HS-5 (cell line): ENCODE data around the gene LONRF3.
"Not testable (repeated sequence)": the region's sequence is repeated elsewhere in the genome, so short reads cannot be mapped to it uniquely, and the experiment has no call there.

Source experiments
- DNase-seq: peaks from one replicate; pipeline ENCODE4 v3.0.0-alpha.2; 2012; ENCODE audit warnings: low read depth

LONRF3 gene

DNA sequence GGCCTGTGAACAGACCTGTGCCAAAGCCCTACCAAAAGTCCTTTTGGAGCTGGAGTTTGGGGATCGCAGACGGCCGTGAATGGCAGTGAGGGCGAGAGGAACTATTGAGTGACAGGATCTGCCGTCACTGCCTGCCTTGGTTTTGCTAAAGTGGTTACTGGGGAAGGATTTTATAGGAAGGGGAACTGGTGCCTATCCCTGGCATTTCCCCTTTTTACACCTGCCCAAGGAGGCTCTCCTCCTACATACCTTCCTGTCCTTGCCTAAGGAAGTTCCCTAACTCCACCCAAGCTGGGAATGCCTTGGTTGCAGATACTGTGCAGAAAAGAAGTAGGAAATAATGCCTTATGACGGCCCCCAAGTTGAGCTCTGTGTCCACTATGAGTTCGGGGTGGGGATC lies 14.5 kb downstream of the LONRF3 start:
- no peak for DNase-seq

DNA sequence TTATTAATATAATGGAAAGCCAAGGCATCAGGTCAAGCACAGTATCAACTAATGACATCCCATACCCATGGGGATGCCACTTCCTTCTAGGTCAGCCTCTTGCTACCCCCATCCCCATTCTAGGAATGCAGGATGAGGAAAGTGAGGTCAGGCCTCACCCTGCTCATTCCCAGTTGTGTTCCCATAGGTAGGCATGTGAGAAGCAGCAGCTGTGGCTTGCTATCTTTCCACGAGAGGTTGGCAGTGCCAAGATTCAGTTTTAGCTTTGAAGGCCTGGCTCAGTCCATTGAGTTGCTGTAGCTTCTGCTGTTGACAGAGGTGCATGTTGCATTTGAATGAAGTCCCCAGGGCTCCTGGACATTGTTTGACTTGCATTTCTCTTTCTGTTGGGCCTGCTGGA lies 15.5 kb downstream of the LONRF3 start:
- DNase-seq: no peak

DNA sequence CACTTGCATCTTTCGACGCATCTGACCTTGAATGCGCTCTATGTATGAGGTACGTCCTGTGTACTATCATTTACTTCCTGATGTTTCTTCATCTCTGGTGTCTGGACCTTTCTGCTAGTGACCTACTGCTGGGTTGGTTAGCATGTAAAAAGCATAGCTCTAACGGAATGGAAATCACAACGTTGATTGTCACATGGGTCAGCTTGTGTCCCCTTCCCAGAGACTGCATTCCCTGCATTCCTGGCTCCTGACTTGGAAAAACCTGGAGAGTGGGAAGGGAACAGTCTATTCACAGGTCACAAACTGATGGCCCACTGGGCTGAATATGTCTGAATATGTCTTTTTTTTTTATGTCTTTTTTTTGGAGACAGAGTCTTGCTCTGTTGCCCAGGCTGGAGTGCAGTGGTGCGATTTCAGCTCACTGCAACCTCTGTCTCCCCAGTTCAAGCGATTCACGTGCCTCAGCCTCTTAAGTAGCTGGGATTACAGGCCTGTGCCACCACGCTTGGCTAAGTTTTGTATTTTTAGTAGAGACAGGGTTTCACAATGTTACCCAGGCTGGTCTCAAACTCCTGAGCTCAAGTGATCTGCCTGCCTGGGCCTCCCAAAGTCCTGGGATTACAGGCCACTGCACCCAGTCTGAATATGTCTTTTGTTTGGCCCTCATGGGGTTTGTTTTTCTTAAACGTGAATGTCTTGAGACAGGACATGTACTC lies 16.3 kb downstream of the LONRF3 start:
- no peak for DNase-seq

DNA sequence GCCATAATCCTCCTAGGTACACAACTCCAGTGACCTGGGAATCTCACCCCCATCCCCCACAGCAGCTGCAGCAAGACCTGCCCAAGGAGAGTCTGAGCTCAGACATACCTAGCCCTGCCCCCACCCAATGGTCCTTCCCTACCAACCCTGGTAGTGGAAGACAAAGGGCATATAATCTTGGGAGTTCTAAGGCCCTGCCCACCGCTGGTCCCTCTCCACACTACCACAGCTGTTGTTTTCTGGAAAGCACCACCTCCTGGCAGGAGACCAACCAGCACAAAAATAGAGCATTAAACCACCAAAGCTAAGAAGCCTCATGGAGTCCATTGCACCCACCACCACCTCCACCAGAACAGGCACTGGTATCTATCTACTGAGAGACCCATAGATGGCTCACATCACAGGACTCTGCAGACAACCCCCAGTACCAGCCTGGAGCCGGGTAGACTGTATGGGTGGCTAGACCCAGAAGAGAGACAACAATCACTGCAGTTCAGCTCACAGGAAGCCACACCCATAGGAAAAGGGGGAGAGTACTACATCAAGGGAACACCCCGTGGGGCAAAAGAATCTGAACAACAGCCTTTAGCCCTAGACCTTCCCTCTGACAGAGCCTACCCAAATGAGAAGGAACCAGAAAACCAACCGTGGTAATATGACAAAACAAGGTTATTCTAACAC lies 18.2 kb downstream of the LONRF3 start:
- DNase-seq: not testable (repeated sequence)

DNA sequence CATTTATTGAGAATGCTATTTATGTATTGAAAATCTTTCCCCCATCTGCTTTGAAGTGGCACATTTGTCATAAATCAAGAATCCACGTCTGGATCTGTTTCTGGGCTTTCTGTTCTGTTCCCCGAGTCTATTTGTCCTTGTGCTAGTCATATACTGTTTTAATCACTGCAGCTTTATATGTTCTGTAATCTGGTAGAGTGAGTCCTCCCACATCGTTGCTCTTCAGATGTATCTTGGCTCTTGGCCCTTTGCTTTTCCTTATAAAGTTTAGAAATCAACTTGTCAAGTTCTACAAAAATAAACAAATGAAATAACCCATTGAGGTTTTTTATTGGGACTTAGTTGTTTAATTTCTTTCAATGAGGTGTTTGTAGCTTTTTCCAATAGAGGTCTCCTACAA lies 29.0 kb downstream of the LONRF3 start:
- DNase-seq: no peak

DNA sequence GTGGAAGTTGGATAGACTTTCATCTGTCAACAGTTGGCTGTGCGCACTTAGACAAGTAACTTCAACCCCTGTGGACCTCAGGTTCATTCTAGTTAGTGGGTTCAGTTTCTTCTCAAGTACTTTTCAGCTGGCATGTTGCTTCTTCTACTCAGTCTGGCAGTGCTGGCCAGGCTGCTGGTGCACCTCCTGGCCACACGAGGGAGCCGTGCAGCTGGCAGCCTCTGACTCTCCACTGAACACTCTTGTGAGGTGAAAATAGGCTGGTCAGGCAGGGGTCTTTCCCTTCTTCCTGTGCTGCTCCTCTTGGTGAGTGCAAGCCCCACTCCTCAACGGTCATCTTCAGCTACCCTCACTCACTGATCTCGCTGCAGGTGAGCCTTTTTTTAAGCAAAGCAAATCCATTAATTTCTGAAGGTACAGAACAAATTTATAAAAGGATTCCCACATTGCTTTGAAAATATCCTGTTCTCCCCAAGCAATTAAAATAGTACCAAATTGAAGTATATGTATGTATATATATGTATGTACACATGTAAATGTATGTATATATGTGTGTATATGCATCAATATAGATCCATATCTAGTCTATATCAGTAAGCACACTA lies 30.6 kb downstream of the LONRF3 start:
- no peak for DNase-seq

DNA sequence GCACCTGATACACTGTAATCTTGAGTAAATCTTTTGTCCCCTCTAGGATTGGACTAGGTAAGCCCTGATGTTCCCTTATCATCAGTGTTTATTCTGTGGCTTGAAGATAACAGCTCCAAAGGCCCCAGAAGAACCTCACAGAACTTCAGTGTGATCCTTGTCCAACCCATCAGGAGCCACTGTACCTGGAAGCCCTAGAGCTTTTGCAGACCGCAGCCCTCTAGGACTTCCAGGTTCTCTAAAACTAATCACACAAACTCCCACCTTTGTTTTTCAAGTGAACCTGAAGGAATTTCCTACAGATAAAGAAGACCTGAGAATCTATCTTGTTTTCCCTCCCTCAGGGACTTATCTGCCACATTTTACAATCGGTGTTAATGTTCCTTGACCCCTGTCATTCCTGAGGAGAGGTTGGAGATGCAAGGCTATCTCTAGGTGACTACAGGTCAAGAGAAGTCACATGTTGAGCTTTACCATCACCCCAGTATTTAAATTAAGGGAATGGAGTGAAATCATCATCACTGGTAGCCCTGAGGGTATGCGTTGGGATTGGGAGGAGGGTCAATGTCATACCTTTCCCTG lies 32.9 kb downstream of the LONRF3 start:
- DNase-seq: no peak

DNA sequence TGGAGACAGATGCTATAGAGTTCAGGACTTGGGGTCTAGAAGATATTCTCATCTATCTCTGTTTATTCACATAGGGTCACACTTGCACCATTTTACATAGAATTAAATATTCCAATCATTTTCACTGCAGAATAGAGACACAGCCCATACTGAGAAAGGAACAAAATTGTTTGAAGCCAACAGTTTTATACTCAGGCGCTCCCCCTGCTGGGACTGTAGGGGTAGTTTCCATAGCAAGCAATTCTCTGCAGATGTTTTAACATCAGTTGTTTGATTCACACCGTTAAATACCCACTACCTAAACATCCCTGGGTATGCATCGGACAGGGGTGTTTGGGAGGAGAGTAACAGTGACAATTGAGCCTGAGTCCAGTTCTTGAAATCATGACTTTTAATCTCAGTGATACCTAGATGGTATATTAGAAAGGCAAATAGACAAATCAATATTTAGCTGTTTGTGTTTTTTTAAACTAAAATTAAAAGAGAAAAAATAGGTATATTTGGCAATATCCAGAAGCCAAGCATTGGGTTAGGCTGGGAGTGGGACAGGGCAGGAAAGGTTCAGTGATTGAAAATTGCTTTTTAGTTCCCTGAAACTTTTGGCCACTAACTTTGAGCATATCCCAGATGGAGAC lies 33.8 kb downstream of the LONRF3 start:
- no peak for DNase-seq

DNA sequence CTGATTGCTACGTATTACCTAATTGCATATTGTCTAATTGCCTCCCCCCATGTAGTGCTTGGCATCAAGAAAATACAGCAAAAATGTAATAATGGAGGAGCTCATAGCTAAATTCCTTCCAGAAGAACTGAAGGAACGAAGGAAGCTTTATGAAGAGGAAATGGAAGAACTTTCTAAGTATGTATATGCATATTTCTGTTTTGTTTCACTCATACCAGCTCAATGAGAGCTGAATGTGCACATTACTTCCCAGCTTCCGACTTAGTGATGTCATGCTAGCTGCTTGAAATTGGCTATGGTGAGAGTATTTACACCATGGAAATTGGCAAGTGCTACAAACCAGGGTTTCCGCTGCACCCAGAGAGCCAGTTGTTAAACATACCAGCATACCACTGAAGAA lies 34.7 kb downstream of the LONRF3 start:
- no peak for DNase-seq

DNA sequence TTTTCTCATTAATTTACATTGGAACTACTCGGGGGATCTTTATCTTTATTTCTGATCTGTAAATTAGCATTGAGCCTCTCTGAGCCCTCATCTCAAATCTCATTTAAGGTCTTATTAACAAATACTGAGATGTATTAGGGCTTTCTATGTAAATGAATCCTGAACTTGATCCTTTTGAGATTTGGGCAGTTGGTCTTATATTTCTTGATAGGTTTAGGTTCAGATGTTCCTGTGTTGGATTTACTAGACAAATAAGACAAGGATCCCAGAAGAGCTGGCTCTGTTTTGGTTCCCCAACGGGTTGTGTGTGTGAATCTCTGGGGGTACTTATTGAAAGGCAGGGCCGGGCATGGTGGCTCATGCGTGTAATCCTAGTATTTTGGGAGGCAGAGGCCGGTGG lies 36.1 kb downstream of the LONRF3 start:
- DNase-seq: no peak

DNA sequence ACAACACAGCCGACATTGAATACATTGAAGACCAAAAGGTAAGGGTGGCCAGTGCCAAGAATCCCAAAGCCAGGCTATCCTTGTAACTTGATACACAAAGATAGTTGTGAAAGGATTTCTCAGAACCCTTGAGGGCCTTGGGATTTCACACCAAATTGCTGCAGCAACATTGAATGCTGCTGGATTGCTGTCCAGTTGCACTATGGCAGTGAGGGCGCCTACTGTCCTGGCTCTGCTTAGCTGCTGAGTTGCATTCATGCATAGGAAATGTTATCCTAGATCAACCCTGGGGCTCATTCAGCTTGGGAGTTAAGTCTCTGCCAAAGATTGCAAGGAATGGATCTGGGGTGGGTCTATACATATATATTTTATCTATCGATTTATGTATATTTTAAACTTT lies 38.7 kb downstream of the LONRF3 start:
- DNase-seq: no peak

DNA sequence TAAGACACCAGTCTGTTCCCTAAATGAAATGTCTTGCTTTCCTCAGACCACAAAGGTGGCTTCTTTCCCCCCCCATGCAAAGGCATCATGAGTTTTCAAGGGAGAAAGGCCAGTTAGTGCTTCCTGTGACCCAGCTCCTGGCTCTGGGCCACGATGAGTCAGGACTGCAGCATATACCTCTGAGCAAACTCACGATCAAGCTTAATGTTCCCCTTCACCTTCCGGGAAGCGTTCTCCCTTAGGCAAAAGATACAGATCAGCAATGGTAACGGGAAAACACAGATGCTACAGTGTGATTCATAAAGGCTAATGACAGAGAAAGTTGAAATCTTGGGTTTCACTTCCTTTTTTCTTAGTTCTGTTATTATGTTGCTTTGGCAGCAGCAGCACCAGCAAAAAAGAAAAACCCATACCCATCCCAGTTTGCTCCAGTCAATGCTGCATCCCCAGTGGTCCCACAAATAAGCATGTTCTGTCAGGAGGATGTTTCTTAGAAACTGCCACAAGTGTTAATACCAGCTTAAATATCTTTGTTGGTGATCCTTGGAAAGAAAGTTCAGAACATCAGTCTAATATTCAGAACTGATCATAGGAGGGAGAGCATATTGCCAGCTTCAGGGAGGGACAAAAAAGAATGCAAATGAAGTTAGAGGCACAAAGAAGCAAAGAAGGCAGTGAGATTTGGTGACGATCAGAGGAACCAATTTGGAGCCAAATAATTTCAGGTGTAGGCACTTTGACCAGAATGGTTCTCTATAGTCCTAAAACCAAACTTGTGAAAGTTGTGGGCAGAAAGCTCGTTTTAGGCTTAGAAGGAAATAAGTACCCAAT lies 41.2 kb downstream of the LONRF3 start:
- peak; percentile 72 for DNase-seq

DNA sequence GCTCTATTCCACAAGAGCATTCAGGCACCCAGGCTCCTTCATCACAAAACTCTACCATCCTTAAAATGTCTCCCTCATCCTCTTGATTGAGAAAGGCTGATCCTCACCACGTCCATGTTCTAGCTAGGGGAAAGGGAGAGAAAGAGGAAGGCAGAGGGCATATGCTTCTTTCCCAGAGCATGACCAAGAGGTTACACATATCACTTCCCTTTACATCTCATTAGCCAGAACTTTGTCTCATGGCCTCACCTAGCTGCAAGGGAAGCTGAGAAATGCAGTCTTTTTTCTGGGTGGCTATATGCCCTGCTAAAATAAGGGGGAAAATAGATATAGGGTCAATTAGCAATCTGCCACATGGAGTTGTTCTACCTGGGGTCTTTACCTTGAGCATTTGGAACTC lies 42.7 kb downstream of the LONRF3 start:
- no peak for DNase-seq

DNA sequence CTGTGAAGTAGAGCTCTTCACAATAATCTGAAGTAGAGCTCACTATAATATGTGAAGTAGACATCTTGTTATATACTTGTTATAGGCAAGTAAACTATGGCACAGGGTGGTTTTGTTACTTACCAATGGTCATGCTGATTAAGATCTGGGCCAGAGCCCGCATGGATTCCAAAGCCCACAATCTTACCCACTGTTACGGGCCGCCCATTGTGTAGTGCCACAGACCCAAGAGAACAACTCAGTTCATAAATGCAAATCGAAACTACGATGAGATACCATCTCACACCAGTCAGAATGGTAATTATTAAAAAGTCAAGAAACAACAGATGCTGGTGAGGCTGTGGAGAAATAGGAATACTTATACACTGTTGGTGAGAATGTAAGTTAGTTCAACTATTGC lies 51.5 kb downstream of the LONRF3 start:
- no peak for DNase-seq

DNA sequence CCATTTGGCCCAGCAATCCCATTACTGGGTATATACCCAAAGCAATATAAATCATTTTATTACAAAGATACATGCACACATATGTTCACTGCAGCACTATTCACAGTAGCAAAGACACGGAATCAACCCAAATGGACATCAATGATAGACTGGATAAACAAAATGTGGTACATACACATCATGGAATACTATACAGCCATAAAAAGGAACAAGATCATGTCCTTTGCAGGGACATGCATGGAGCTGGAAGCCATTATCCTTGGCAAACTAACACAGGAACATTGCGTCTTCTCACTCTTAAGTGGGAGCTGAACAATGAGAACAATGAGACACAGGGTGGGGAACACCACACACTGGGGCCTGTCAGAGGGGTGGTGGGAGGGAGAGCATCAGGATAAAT lies 51.9 kb downstream of the LONRF3 start:
- not testable (repeated sequence) for DNase-seq

DNA sequence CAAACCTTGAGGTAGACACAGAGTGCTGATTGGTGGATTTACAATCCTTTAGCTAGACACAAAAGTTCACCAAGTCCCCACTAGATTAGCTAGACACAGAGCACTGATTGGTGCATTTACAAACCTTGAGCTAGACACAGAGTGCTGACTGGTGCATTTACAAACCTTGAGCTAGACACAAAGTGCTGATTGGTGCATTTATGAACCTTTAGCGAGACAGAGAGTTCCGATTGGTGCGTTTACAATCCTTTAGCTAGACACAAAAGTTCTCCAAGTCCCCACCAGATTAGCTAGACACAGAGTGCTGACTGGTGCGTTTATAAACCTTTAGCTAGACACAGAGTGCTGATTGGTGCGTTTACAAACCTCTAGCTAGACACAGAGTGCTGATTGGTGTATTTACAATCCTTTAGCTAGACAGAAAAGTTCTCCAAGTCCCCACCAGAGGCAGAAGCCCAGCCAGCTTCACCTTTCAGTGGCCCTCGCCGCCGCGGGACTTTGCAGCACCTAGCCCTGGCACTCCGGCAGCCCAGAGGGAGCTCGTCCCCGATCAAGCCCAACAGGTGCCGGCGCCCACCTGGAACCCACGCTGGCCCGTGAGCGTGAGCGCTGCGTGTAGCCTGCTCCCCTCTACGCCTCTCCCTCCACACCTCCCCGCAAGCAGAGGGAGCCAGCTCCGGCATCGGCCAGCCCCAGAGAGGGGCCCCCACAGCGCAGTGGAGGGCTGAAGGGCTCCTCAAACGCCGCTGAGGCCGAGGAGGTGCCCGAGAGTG lies 53.7 kb downstream of the LONRF3 start:
- not testable (repeated sequence) for DNase-seq

DNA sequence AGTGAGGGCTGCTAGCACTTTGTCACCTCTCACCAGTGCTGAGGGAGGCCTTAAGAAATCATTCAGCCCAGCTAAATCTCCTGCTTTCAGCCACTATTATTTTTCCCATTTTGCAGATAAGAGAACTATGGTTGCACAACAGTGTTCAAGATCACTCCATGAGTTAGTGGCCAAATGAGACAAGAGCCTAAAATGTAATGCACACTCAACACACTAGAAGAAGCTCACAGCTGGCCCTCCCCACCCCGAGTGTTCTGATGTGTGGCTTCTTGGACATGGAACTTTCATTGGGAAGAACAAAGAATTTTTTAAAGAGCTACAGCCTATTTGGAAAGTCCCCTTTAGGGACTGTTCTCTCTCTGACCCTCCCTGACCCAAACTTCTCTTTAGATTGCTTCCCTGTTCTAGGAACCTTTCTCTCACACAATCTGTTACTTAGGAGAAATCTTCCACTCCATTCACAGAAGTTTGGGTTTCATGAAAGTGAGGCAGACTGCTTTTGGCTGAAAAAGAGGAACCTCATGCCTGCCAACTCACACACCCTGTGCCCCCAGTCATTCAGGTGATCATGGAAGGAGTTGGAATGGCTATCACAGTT lies 54.4 kb downstream of the LONRF3 start:
- no peak for DNase-seq

DNA sequence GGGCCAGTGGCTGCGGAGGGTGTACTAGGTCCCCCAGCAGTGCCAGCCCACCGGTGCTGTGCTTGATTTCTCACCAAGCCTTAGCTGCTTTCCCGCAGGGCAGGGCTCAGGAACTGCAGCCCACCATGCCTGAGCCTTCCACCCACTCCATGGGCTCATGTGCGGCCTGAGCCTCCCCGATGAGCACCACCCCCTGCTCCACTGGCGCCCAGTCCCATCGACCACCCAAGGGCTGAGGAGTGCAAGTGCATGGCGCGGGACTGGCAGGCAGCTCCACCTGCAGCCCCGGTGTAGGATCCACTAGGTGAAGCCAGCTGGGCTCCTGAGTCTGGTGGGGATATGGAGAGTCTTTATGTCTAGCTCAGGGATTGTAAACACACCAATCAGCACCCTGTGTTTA lies 55.2 kb downstream of the LONRF3 start:
- not testable (repeated sequence) for DNase-seq

DNA sequence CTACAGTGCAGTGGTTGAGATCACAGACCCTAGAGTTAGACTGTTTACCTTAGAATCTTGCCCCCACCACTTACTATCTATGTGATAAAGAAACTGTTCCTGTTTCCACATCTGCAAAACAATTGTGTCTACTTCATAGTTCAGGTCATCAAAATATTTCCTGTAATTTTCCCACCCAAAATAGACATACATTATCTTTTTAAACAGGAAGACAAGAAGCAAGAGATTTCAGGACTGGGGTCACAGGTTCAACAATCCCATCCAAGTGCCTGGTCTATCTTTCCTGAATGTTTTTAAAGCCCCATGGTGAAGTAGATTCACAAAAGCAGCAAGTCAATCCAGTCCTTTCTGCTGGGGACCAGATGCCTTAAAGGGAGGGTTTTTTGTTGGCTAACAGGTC lies 56.6 kb downstream of the LONRF3 start:
- no peak for DNase-seq
